ENCODE measurements around the gene ZFHX2.

GRCh38 chr14:23536494-23536893 lies 15.1 kb downstream of the ZFHX2 start:
- TF ChIP-seq CTCF (conservative IDR thresholded peaks at IDR 0.05; ENCODE audit: low read depth, low read length) (no peak), RAD21 (IDR thresholded peaks at IDR 0.05; ENCODE audit: low read length) (no peak), POLR2A (IDR thresholded peaks at IDR 0.05; ENCODE audit: low read depth, low read length) (no peak), CHD1 (IDR thresholded peaks at IDR 0.05; ENCODE audit: low read depth, low read length) (no peak), BHLHE40 (IDR thresholded peaks at IDR 0.05; ENCODE audit: low read depth, low read length) (no peak), USF2 (IDR thresholded peaks at IDR 0.05; ENCODE audit: low read depth, low read length) (no peak), MXI1 (IDR thresholded peaks at IDR 0.05; ENCODE audit: borderline replicate concordance, low read depth, low read length) (no peak), FOS (IDR thresholded peaks at IDR 0.05; ENCODE audit: low read depth, low read length) (no peak), MAZ (IDR thresholded peaks at IDR 0.05; ENCODE audit: borderline replicate concordance, low read depth, low read length) (no peak), SMC3 (IDR thresholded peaks at IDR 0.05; ENCODE audit: low read depth, low read length) (no peak), ELK1 (IDR thresholded peaks at IDR 0.05; ENCODE audit: borderline replicate concordance, low read depth, low read length) (no peak), NFE2L2 (IDR thresholded peaks at IDR 0.05; ENCODE audit: low read depth, low read length) (no peak), CEBPB (IDR thresholded peaks at IDR 0.05; ENCODE audit: low read depth, low read length) (no peak), RFX5 (IDR thresholded peaks at IDR 0.05; ENCODE audit: low read depth, low read length) (no peak)
